T-cell (primary cell): Measurements from ENCODE around the gene ATAT1. TPM values are rescaled to one million over a fixed set of nuclear protein-coding genes. Genes with fewer than 3 reads are reported as not detected.

ENCODE experiments used
- ATAC-seq, 4 experiments: fragments of 200-7000 bp in 3 of 4; fragments of 150-1000 bp in 1 of 4; cut with Tn5 transposase; replicated peaks in 1 of 4; 1 replicate in 3 of 4; 2 replicates in 1 of 4; pipeline ENCODE4 v1.10.0; 2021; ENCODE audit warnings: moderate library complexity in 3 of 4, mild to moderate bottlenecking in 2 of 4, moderate number of reproducible peaks in 1 of 4
- CTCF ChIA-PET, 2 donors: fragments of 300-600 bp; sonication (Branson Sonifier 250); formaldehyde crosslinking; loops; one replicate each; lab custom pipeline; 2022; ENCODE audit warnings: antibody characterized with exemption in 2 of 2; lab: Charles Lee
- POLR2A ChIA-PET, 2 donors: fragments of 300-600 bp; sonication (Branson Sonifier 250); formaldehyde crosslinking; loops; one replicate each; lab custom pipeline; 2022; ENCODE audit warnings: antibody characterized with exemption in 2 of 2; lab: Charles Lee
- DNase-seq, 35 experiments: peaks; one replicate each; pipeline versions ENCODE4 v3.0.0 to v3.0.0-alpha.2; 2013 to 2023
- H3K27ac ChIP-seq: one replicate; pipeline ENCODE4 v1.5.1; 2013; ENCODE audit warnings: low read length
- H3K27me3 ChIP-seq, 2 experiments: replicated peaks in 1 of 2; 1 replicate in 1 of 2; 2 replicates in 1 of 2; pipeline versions ENCODE4 v1.6.1 to v1.7.0; 2013; ENCODE audit warnings: low read length in 1 of 2, mixed read lengths in 1 of 2; ENCODE audit not compliant: control insufficient read depth in 2 of 2, insufficient read depth in 2 of 2; ENCODE audit errors: extremely low read depth in 1 of 2
- H3K36me3 ChIP-seq, 2 donors: 1 replicate in 1 of 2; 2 replicates in 1 of 2; pipeline versions ENCODE4 v1.6.1 to v1.7.0; 2013; ENCODE audit warnings: low read length in 1 of 2; ENCODE audit not compliant: control insufficient read depth in 2 of 2, insufficient read depth in 1 of 2; ENCODE audit errors: extremely low read depth in 1 of 2
- H3K4me1 ChIP-seq, 2 experiments: 1 replicate in 1 of 2; 2 replicates in 1 of 2; pipeline versions ENCODE4 v1.6.1 to v1.7.0; 2013; ENCODE audit warnings: low read length in 2 of 2, mixed read lengths in 1 of 2; ENCODE audit not compliant: insufficient read depth in 2 of 2, control insufficient read depth in 1 of 2; ENCODE audit errors: extremely low read depth in 1 of 2
- H3K4me3 ChIP-seq, 2 donors: 1 replicate in 1 of 2; 2 replicates in 1 of 2; pipeline versions ENCODE4 v1.5.1 to v1.7.0; 2013; ENCODE audit warnings: mild to moderate bottlenecking in 2 of 2, low read length in 1 of 2, moderate library complexity in 1 of 2; ENCODE audit not compliant: control insufficient read depth in 1 of 2; ENCODE audit errors: extremely low read depth in 1 of 2
- H3K9me3 ChIP-seq: 2 replicates; pipeline ENCODE4 v1.7.0; 2013
- H3K27ac Mint-ChIP-seq, 2 donors: one replicate each; pipeline ENCODE4 v1.8.0; 2020 to 2021; ENCODE audit warnings: mild to moderate bottlenecking in 2 of 2, mixed read lengths in 2 of 2
- H3K27me3 Mint-ChIP-seq, 2 donors: one replicate each; pipeline ENCODE4 v1.8.0; 2021 to 2022; ENCODE audit warnings: mixed read lengths in 2 of 2
- H3K36me3 Mint-ChIP-seq: one replicate; pipeline ENCODE4 v1.8.0; 2021; ENCODE audit warnings: mixed read lengths
- H3K4me1 Mint-ChIP-seq, 3 donors: one replicate each; pipeline ENCODE4 v1.8.0; 2020 to 2022; ENCODE audit warnings: mixed read lengths in 3 of 3, mild to moderate bottlenecking in 1 of 3
- H3K4me3 Mint-ChIP-seq, 3 donors: one replicate each; pipeline ENCODE4 v1.8.0; 2020 to 2022; ENCODE audit warnings: mild to moderate bottlenecking in 3 of 3, mixed read lengths in 3 of 3, moderate library complexity in 3 of 3
- H3K9me3 Mint-ChIP-seq, 3 donors: one replicate each; pipeline ENCODE4 v1.8.0; 2020 to 2022; ENCODE audit warnings: mixed read lengths in 3 of 3
- WGBS: methylation state at CpG from one replicate; pipeline ENCODE4 v1.1.5; 2013; ENCODE audit warnings: missing lambda C conversion rate; ENCODE audit not compliant: insufficient coverage; 5-methylcytosine and 5-hydroxymethylcytosine counted together
- total RNA-seq, 35 experiments: library from RNA in 6 of 35; stranded (reverse) in 6 of 35; fragments of 120-200 nt in 1 of 35; gene quantifications; one replicate each; pipeline versions ENCODE4 v1.2.1 to v1.2.4 and lab custom pipeline; 2013 to 2026

ATAT1 gene
- total RNA-seq, 5 donors from 2014 or later (not counting 1 experiment from before 2014, with no cell fraction given): 6.9 to 11.8 (median 10.4) TPM

DNA sequence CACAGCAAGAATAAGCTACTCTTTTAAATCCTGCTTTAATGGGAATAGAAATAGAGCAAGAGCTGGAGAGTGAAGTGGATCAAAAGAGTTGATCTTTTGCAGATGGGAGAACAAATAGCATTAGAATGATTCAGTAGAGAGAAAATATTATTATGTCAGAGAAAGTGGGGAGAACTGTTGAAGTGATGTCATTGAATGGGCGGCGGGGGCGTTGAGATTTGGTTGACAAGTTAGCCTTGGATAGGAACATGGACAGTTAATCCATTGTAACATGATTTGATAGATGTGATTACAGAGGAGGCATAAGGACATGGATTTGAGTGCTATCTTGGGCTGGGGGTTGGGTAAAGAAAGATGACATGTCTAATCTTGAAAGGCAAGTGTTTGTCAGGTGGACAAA is 9.2 kb downstream of the ATAT1 start:
- no peak overlapping the region for H3K27ac ChIP-seq
- H3K27me3 ChIP-seq: no peaks in the 10 kb centered on the region
- no peak for ATAC-seq
- Mint-ChIP-seq H3K36me3 (peaks cover 26% of the 10 kb centered on the region), H3K27me3 (no peaks in the 10 kb centered on the region), H3K27ac (peak overlapping the region in 1 of 2 donors; percentile 8), H3K9me3 (no peaks in the 10 kb centered on the region), H3K4me3 (no peak overlapping the region), H3K4me1 (peaks cover 6 to 8% (median 7%) of the 10 kb centered on the region in 3 donors)
- no peak overlapping the region for H3K4me3 ChIP-seq
- ChIA-PET CTCF (no interaction called here), POLR2A (no interaction called here)
- H3K36me3 ChIP-seq: peaks cover 9 to 10% of the 10 kb centered on the region in 2 donors
- 93% methylated on average over 3 of the region's 3 CpGs for WGBS
- H3K4me1 ChIP-seq: peaks cover 3 to 5% of the 10 kb centered on the region in 2 experiments
- H3K9me3 ChIP-seq: no peaks in the 10 kb centered on the region
- no peak for DNase-seq

DNA sequence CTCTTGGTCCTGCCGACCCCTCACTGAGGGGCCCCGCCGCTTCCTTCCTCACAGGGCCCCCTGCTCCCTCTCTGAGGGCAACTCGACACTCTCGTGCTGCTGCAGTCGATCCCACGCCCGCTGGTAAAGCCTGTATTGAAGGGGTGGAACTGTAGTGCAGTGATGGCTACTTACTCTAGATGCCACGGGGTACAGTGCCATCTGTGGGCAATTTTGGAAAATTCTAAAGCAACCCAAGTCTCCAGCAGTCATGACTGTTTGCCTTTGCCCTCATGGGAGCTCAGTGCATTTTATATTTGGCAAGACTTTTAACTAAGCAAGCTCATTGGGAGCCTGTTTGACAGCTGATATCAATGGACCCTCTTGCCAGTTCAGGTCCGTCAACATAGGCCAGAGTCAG is 13.8 kb downstream of the ATAT1 start:
- ChIA-PET CTCF (interaction anchor here in 1 of 2 donors (0.5 to 1.1 kb wide), 3 partner anchors 18 to 90 kb away, joined by 3 read pairs; no protein-coding TSS in a partner anchor), POLR2A (interaction anchor here in 1 of 2 donors (0.8 kb wide), 1 partner anchor 28 kb away, joined by 3 read pairs; no protein-coding TSS in a partner anchor)
- ATAC-seq (peak in 3 of 4 experiments; percentile 42 to 68 (median 43)), DNase-seq (peak in 2 of 35 experiments; percentile 5 to 22)
- H3K27ac Mint-ChIP-seq: peak overlapping the region in 1 of 2 donors; percentile 61
- no peaks in the 10 kb centered on the region for H3K9me3 Mint-ChIP-seq
- no peaks in the 10 kb centered on the region for H3K27me3 Mint-ChIP-seq
- H3K4me3 Mint-ChIP-seq: no peak overlapping the region
- H3K36me3 Mint-ChIP-seq: peaks cover 6% of the 10 kb centered on the region
- 56% methylated on average over 3 of the region's 10 CpGs for WGBS
- peaks cover 4 to 11% of the 10 kb centered on the region in 2 donors for H3K36me3 ChIP-seq
- no peak overlapping the region for H3K27ac ChIP-seq
- H3K27me3 ChIP-seq: no peaks in the 10 kb centered on the region
- H3K4me1 Mint-ChIP-seq: peaks cover 15 to 20% (median 19%) of the 10 kb centered on the region in 3 donors
- H3K9me3 ChIP-seq: no peaks in the 10 kb centered on the region
- H3K4me3 ChIP-seq: no peak overlapping the region
- peaks cover 10 to 17% of the 10 kb centered on the region in 2 experiments for H3K4me1 ChIP-seq

- ATAC-seq: peak; percentile 59 to 83 (median 75)
- H3K4me1 Mint-ChIP-seq: peaks cover 19 to 26% (median 25%) of the 10 kb centered on the region in 3 donors
- H3K4me3 ChIP-seq: no peak overlapping the region
- no peak overlapping the region for H3K27ac ChIP-seq
- H3K27ac Mint-ChIP-seq: peak overlapping the region; percentile 61 to 89
- peaks cover 3% of the 10 kb centered on the region for H3K36me3 Mint-ChIP-seq
- no peaks in the 10 kb centered on the region for H3K9me3 ChIP-seq
- POLR2A ChIA-PET: interaction anchor here in 1 of 2 donors (0.8 to 1.1 kb wide), 3 partner anchors 7 to 30 kb away, joined by 3 to 4 read pairs (median 3); no protein-coding TSS in a partner anchor
- peak in 6 of 35 experiments; percentile 6 to 13 (median 10) for DNase-seq
- peaks cover 12 to 21% of the 10 kb centered on the region in 2 experiments for H3K4me1 ChIP-seq
- H3K36me3 ChIP-seq: peaks cover 4 to 11% of the 10 kb centered on the region in 2 donors
- H3K9me3 Mint-ChIP-seq: no peaks in the 10 kb centered on the region
- WGBS: no CpG with 5 or more reads among the region's 1 CpG
- H3K27me3 Mint-ChIP-seq: no peaks in the 10 kb centered on the region
- no peaks in the 10 kb centered on the region for H3K27me3 ChIP-seq
- CTCF ChIA-PET: interaction anchor here in 1 of 2 donors (0.9 kb wide), 1 partner anchor 90 kb away, joined by 3 read pairs; no protein-coding TSS in a partner anchor
- H3K4me3 Mint-ChIP-seq: peak overlapping the region in 1 of 3 donors; percentile 25
Observed at GRCh38 chr6:30641048-30641447, 14.4 kb downstream of the ATAT1 start.

GRCh38 chr6:30643656-30644055 is 17.0 kb downstream of the ATAT1 start:
- Mint-ChIP-seq H3K4me3 (no peak overlapping the region), H3K36me3 (peaks cover 3% of the 10 kb centered on the region), H3K27ac (peak overlapping the region in 1 of 2 donors; percentile 34), H3K27me3 (no peaks in the 10 kb centered on the region), H3K9me3 (no peaks in the 10 kb centered on the region), H3K4me1 (peaks cover 34 to 40% (median 38%) of the 10 kb centered on the region in 3 donors)
- ChIA-PET POLR2A (interaction anchor here in 1 of 2 donors (0.5 kb wide), 1 partner anchor 1039 kb away, joined by 7 read pairs; no protein-coding TSS in a partner anchor), CTCF (interaction anchor here in 1 of 2 donors (0.6 kb wide), 1 partner anchor 187 kb away, joined by 4 read pairs; no protein-coding TSS in a partner anchor)
- no peak overlapping the region for H3K4me3 ChIP-seq
- peaks cover 21 to 42% of the 10 kb centered on the region in 2 experiments for H3K4me1 ChIP-seq
- WGBS: no CpG with 5 or more reads among the region's 2 CpGs
- no peak overlapping the region for H3K27ac ChIP-seq
- H3K27me3 ChIP-seq: no peaks in the 10 kb centered on the region
- H3K36me3 ChIP-seq: peaks cover 0 to 11% of the 10 kb centered on the region in 2 donors
- H3K9me3 ChIP-seq: no peaks in the 10 kb centered on the region
- ATAC-seq: no peak
- no peak for DNase-seq

DNA sequence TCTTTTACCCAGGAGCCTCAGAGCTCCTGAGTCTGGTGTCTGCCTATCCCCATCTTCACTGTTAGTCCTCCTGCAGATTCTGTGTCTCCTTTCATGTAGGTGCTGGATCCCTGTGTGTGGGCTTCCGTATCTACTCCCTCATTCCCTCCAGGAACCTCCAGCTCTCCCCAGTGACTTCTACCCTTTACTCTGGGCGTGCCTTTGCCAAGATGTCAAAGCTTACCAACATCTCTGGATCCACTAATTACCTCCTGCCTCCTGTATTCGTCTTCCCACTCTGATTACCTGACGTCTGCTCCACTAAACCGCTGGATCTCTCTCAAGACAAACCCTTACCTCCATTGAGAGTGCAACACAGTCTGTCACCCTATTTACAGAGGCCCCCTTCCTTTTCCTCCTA is 18.1 kb downstream of the ATAT1 start:
- H3K4me1 Mint-ChIP-seq: peaks cover 38 to 42% (median 42%) of the 10 kb centered on the region in 3 donors
- Histone ChIP-seq H3K27me3 (no peaks in the 10 kb centered on the region), H3K27ac (no peak overlapping the region), H3K4me1 (peaks cover 21 to 46% of the 10 kb centered on the region in 2 experiments), H3K36me3 (peaks cover 0 to 11% of the 10 kb centered on the region in 2 donors), H3K9me3 (no peaks in the 10 kb centered on the region), H3K4me3 (no peak overlapping the region)
- H3K36me3 Mint-ChIP-seq: peaks cover 3% of the 10 kb centered on the region
- CTCF ChIA-PET: interaction anchor here in 1 of 2 donors (0.6 kb wide), 2 partner anchors 46 to 162 kb away, joined by 3 to 4 read pairs; no protein-coding TSS in a partner anchor
- POLR2A ChIA-PET: no interaction called here
- 90% methylated on average over 5 of the region's 5 CpGs for WGBS
- H3K27me3 Mint-ChIP-seq: no peaks in the 10 kb centered on the region
- no peak for DNase-seq
- H3K4me3 Mint-ChIP-seq: no peak overlapping the region
- no peak for ATAC-seq
- H3K27ac Mint-ChIP-seq: peak overlapping the region in 1 of 2 donors; percentile 34
- H3K9me3 Mint-ChIP-seq: no peaks in the 10 kb centered on the region

- no peaks in the 10 kb centered on the region for H3K27me3 ChIP-seq
- H3K36me3 ChIP-seq: peaks cover 1 to 8% of the 10 kb centered on the region in 2 donors
- peak overlapping the region; percentile 81 to 89 (median 85) for H3K4me3 Mint-ChIP-seq
- peaks cover 29 to 36% (median 33%) of the 10 kb centered on the region in 3 donors for H3K4me1 Mint-ChIP-seq
- POLR2A ChIA-PET: no interaction called here
- peak overlapping the region; percentile 89 to 91 for H3K27ac Mint-ChIP-seq
- H3K4me3 ChIP-seq: no peak overlapping the region
- no peaks in the 10 kb centered on the region for H3K9me3 ChIP-seq
- no peak overlapping the region for H3K27ac ChIP-seq
- ATAC-seq: no peak
- peaks cover 16 to 39% of the 10 kb centered on the region in 2 experiments for H3K4me1 ChIP-seq
- no peak for DNase-seq
- WGBS: 90% methylated on average over 1 of the region's 1 CpG
- H3K9me3 Mint-ChIP-seq: no peaks in the 10 kb centered on the region
- H3K27me3 Mint-ChIP-seq: no peaks in the 10 kb centered on the region
- CTCF ChIA-PET: interaction anchor here in 1 of 2 donors (0.9 kb wide), 1 partner anchor 134 kb away, joined by 3 read pairs; no protein-coding TSS in a partner anchor
- H3K36me3 Mint-ChIP-seq: peaks cover 5% of the 10 kb centered on the region
Observed at GRCh38 chr6:30645989-30646388, 19.3 kb downstream of the ATAT1 start.
